IMR-90 (cell line): ENCODE results near the gene SERF1A. TPM values are rescaled to one million over a fixed set of nuclear protein-coding genes. Genes with fewer than 3 reads are reported as not detected.
"Not testable (repeated sequence)": the region's sequence is repeated elsewhere in the genome, so short reads cannot be mapped to it uniquely, and the experiment has no call there.

ENCODE experiments used
- ATAC-seq: fragments of 200-7000 bp; cut with Tn5 transposase; 2 replicates; pipeline ENCODE4 v1.9.1; 2020; ENCODE audit warnings: low read depth, mild to moderate bottlenecking, moderate library complexity
- Bru-seq: library from RNA; stranded (reverse); fragments of 400-500 nt; gene quantifications from one replicate; lab custom pipeline; 2021; lab: Mats Ljungman, UMichigan
- BruChase-seq, 2 experiments: library from RNA; stranded (reverse); fragments of 400-500 nt; gene quantifications; one replicate each; lab custom pipeline; 2021; lab: Mats Ljungman, UMichigan
- BruUV-seq: library from RNA; stranded (reverse); fragments of 400-500 nt; replicated peaks from 2 replicates; lab custom pipeline; 2021; lab: Mats Ljungman, UMichigan
- CTCF ChIA-PET: fragments of 300-600 bp; formaldehyde crosslinking; extraction: SDS; loops from one replicate; lab custom pipeline; 2021; ENCODE audit warnings: antibody characterized with exemption; lab: Yijun Ruan, JAX
- POLR2A ChIA-PET: fragments of 300-600 bp; sonication (Branson Sonifier 250); formaldehyde crosslinking; loops from one replicate; lab custom pipeline; 2022; ENCODE audit warnings: antibody characterized with exemption; ENCODE audit not compliant: unreplicated experiment; lab: Charles Lee
- DNase-seq: peaks from one replicate; pipeline ENCODE4 v3.0.0; 2013
- H2AFZ ChIP-seq: replicated peaks from 2 replicates; pipeline ENCODE3; 2013; ENCODE audit warnings: low read length, mild to moderate bottlenecking; ENCODE audit not compliant: poor library complexity
- H2AK5ac ChIP-seq: 2 replicates; pipeline ENCODE4 v1.6.1; 2013; ENCODE audit warnings: low read depth, low read length, inconsistent platforms
- H2AK9ac ChIP-seq: replicated peaks from 2 replicates; pipeline ENCODE3; 2013; ENCODE audit warnings: mild to moderate bottlenecking, low read depth, low read length, moderate library complexity; ENCODE audit not compliant: poor library complexity
- H2BK120ac ChIP-seq: 2 replicates; pipeline ENCODE4 v1.6.1; 2013; ENCODE audit warnings: low read depth, low read length, inconsistent platforms
- H2BK15ac ChIP-seq: 3 replicates; pipeline ENCODE4 v1.6.1; 2013; ENCODE audit warnings: low read depth, low read length, inconsistent platforms
- H2BK20ac ChIP-seq: 2 replicates; pipeline ENCODE4 v1.6.1; 2013; ENCODE audit warnings: low read depth, mild to moderate bottlenecking, inconsistent platforms, low read length, moderate library complexity
- H2BK5ac ChIP-seq: 2 replicates; pipeline ENCODE4 v1.6.1; 2013; ENCODE audit warnings: mild to moderate bottlenecking, low read depth, low read length, inconsistent platforms; ENCODE audit not compliant: poor library complexity, severe bottlenecking
- H3K14ac ChIP-seq: replicated peaks from 2 replicates; pipeline ENCODE4 v1.6.1; 2013; ENCODE audit warnings: low read depth, low read length, inconsistent platforms
- H3K18ac ChIP-seq: 2 replicates; pipeline ENCODE4 v1.6.1; 2013; ENCODE audit warnings: low read depth, low read length, control low read depth
- H3K23ac ChIP-seq: 2 replicates; pipeline ENCODE4 v1.6.1; 2013; ENCODE audit warnings: low read depth, low read length, inconsistent platforms
- H3K27ac ChIP-seq: 2 replicates; pipeline ENCODE4 v1.5.1; 2013; ENCODE audit warnings: mild to moderate bottlenecking, control low read depth, low read length; ENCODE audit not compliant: insufficient read depth
- H3K27me3 ChIP-seq: 2 replicates; pipeline ENCODE4 v1.6.1; 2013; ENCODE audit warnings: low read length; ENCODE audit not compliant: control insufficient read depth, insufficient read depth
- H3K36me3 ChIP-seq: 2 replicates; pipeline ENCODE4 v1.6.1; 2013; ENCODE audit warnings: low read length, mixed read lengths; ENCODE audit not compliant: control insufficient read depth, insufficient read depth
- H3K4ac ChIP-seq: 2 replicates; pipeline ENCODE4 v1.6.1; 2013; ENCODE audit warnings: low read depth, low read length, inconsistent platforms
- H3K4me1 ChIP-seq: 2 replicates; pipeline ENCODE4 v1.6.1; 2013; ENCODE audit warnings: low read length, mixed read lengths; ENCODE audit not compliant: control insufficient read depth, insufficient read depth
- H3K4me2 ChIP-seq: 2 replicates; pipeline ENCODE4 v1.6.1; 2013; ENCODE audit warnings: low read depth, mild to moderate bottlenecking, control low read depth, low read length, moderate library complexity
- H3K4me3 ChIP-seq: 2 replicates; pipeline ENCODE4 v1.5.1; 2013; ENCODE audit warnings: low read depth, mild to moderate bottlenecking, control low read depth, low read length, moderate library complexity; ENCODE audit not compliant: insufficient read depth
- H3K56ac ChIP-seq: 2 replicates; pipeline ENCODE4 v1.6.1; 2013; ENCODE audit warnings: low read length, inconsistent platforms; ENCODE audit not compliant: insufficient read depth; ENCODE audit errors: extremely low read depth
- H3K79me1 ChIP-seq, 2 experiments: 2 replicates each; pipeline ENCODE4 v1.6.1; 2013; ENCODE audit warnings: low read length in 2 of 2, inconsistent platforms in 1 of 2, low read depth in 1 of 2
- H3K9ac ChIP-seq: 2 replicates; pipeline ENCODE4 v1.6.1; 2013; ENCODE audit warnings: low read depth, low read length, control low read depth
- H3K9me1 ChIP-seq: 2 replicates; pipeline ENCODE4 v1.6.1; 2013; ENCODE audit warnings: low read length, inconsistent platforms; ENCODE audit not compliant: insufficient read depth
- H3K9me3 ChIP-seq: 2 replicates; pipeline ENCODE4 v1.6.1; 2013; ENCODE audit warnings: low read length; ENCODE audit not compliant: control insufficient read depth, insufficient read depth
- H4K20me1 ChIP-seq: 2 replicates; pipeline ENCODE4 v1.6.1; 2013; ENCODE audit warnings: low read length, inconsistent platforms; ENCODE audit not compliant: insufficient read depth
- H4K5ac ChIP-seq: 2 replicates; pipeline ENCODE4 v1.6.1; 2013; ENCODE audit warnings: mild to moderate bottlenecking, low read depth, low read length, control low read depth
- H4K8ac ChIP-seq, 2 experiments: 2 replicates each; pipeline ENCODE4 v1.6.1; 2013; ENCODE audit warnings: low read depth in 2 of 2, low read length in 2 of 2, control low read depth in 1 of 2, inconsistent platforms in 1 of 2
- H4K91ac ChIP-seq: 2 replicates; pipeline ENCODE4 v1.6.1; 2013; ENCODE audit warnings: low read depth, low read length, inconsistent platforms; ENCODE audit not compliant: insufficient read depth
- WGBS, 2 experiments: methylation state at CpG; one replicate each; pipeline versions ENCODE4 v1.1.5 to v1.1.7; 2013; ENCODE audit warnings: missing lambda C conversion rate in 2 of 2; ENCODE audit not compliant: insufficient read length in 1 of 2; ENCODE audit errors: extremely low coverage in 2 of 2; 5-methylcytosine and 5-hydroxymethylcytosine counted together
- dilution Hi-C: fragments of 300-500 bp; cut with HindIII; formaldehyde crosslinking; loops from one replicate; pipeline ENCODE4 v1.14.3; 2018; ENCODE audit warnings: low sequenced_read_pairs; ENCODE audit not compliant: unreplicated experiment
- in situ Hi-C: fragments of 300-500 bp; cut with MboI; formaldehyde crosslinking; loops from 3 replicates; pipeline ENCODE4 v1.14.3; 2019; ENCODE audit warnings: low sequenced_read_pairs, inconsistent platforms, mixed read lengths
- intact Hi-C: fragments of 100-400 bp; cut with micrococcal nuclease; formaldehyde crosslinking; loops from 2 replicates; pipeline ENCODE4 v1.10.0; 2022
- long read RNA-seq: library from polyadenylated mRNA; unstranded; transcript quantifications from one replicate; pipeline ENCODE4 v2.0.0, GENCODE V29; 2021; ENCODE audit not compliant: unreplicated experiment
- polyA plus RNA-seq, 3 experiments: library from polyadenylated mRNA; depleted of rRNA; stranded (reverse); fragments of >200 nt; gene quantifications; 2 replicates each; pipeline ENCODE4 v1.2.3, GENCODE V29; 2012; ENCODE audit warnings: low replicate concordance in 1 of 3
- total RNA-seq: library from RNA; depleted of rRNA; stranded (reverse); fragments of >200 nt; gene quantifications from 2 replicates; pipeline ENCODE4 v1.2.3, GENCODE V29; 2012; rRNA removed

SERF1A gene
- total RNA-seq: 2.2 and 7.2 TPM in 2 replicates
- 2.8 and 3.7 TPM in 2 replicates for polyA plus RNA-seq (2012; rRNA removed)
- polyA plus RNA-seq (2012; cell fraction: cytosol; rRNA removed): 0.91 and 1.0 TPM in 2 replicates
- polyA plus RNA-seq (2012; cell fraction: nucleus; rRNA removed; ENCODE audit: low replicate concordance): 0.12 and 1.6 TPM in 2 replicates
- percentile 26 among the genes with signal in this experiment for Bru-seq, nascent RNA
- percentile 34 among the genes with signal in this experiment for BruChase-seq, experiment 1, labeled RNA remaining after a 6-hour chase
- BruChase-seq, experiment 2, labeled RNA remaining after a 2-hour chase: percentile 25 among the genes with signal in this experiment
- long read RNA-seq, transcript SERF1A-201 (3 exons, 963 nt): major isoform, 5 of 9 reads
- long read RNA-seq, partial matches to known transcripts: 0 of 9 reads
- long read RNA-seq, other reads (novel, unspliced or antisense): 1 of 9 reads

GRCh38 chr5:70900533-70901271 lies at the start of gene SERF1A:
Gene SERF1A, plus strand, starts transcription at chr5:70900669. Its CDS starts 201 bp downstream, at chr5:70900870.
- H2BK15ac ChIP-seq, H3K27me3 ChIP-seq, H3K36me3 ChIP-seq, H2AK9ac ChIP-seq, H4K91ac ChIP-seq, H3K27ac ChIP-seq, H3K9me3 ChIP-seq, H2AK5ac ChIP-seq, H4K8ac ChIP-seq, H3K4me3 ChIP-seq, BruUV-seq, H3K9ac ChIP-seq, H3K79me1 ChIP-seq, CTCF ChIA-PET, H2AFZ ChIP-seq, H2BK5ac ChIP-seq, H3K4ac ChIP-seq, H3K4me1 ChIP-seq, H3K4me2 ChIP-seq, DNase-seq, H3K23ac ChIP-seq, in situ Hi-C loops, intact Hi-C loops, H3K18ac ChIP-seq, dilution Hi-C loops, H2BK120ac ChIP-seq, H3K9me1 ChIP-seq, H4K20me1 ChIP-seq, POLR2A ChIA-PET, H2BK20ac ChIP-seq, H3K14ac ChIP-seq, H4K5ac ChIP-seq, H3K56ac ChIP-seq: not testable (repeated sequence)
- peak; percentile 97 for ATAC-seq
- no CpG with 5 or more reads among the region's 66 CpGs for WGBS, 2 experiments

DNA sequence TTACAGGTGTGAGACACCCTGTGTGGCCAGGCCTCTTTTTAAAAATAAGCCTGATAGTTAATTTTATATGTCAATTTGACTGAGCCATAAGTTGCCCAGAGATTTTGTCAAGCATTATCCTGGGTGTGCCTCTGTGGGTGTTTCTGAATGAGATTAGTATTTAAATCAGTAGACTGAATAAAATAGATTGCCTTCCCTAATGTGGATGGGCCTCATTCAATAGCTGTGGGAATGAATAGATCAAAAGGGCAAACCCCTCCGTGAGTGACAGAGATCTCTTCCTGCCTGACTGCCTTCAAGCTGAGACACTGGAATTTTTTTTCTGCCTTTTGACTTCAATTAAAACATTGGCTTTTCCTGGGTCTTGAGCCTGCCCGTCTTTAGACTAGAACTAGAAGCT lies 33.7 kb upstream of the SERF1A start:
- H3K27ac ChIP-seq, ATAC-seq, H4K20me1 ChIP-seq, H3K79me1 ChIP-seq, CTCF ChIA-PET, H3K4ac ChIP-seq, H3K36me3 ChIP-seq, H2AK5ac ChIP-seq, H3K9ac ChIP-seq, H4K5ac ChIP-seq, H3K4me3 ChIP-seq, POLR2A ChIA-PET, H2BK20ac ChIP-seq, H3K4me2 ChIP-seq, DNase-seq, H3K14ac ChIP-seq, in situ Hi-C loops, H3K4me1 ChIP-seq, dilution Hi-C loops, H3K23ac ChIP-seq, H4K91ac ChIP-seq, H2AK9ac ChIP-seq, H3K27me3 ChIP-seq, H2BK15ac ChIP-seq, H3K9me3 ChIP-seq, H2BK5ac ChIP-seq, H4K8ac ChIP-seq, H3K9me1 ChIP-seq, H3K56ac ChIP-seq, H2AFZ ChIP-seq, H2BK120ac ChIP-seq, intact Hi-C loops, H3K18ac ChIP-seq, BruUV-seq: not testable (repeated sequence)
- no CpG with 5 or more reads among the region's 2 CpGs for WGBS, 2 experiments
